Testis (tissue), 2 donors: ENCODE data around the gene PTRH2.

ENCODE experiments used
- CTCF ChIP-seq, 3 experiments: fragments of 450-650 bp in 2 of 3; fragments of 200-600 bp in 1 of 3; sonication (generic) in 1 of 3; IDR thresholded peaks; one replicate each; pipeline ENCODE4 v1.5.1; 2016 to 2019; ENCODE audit warnings: antibody characterized with exemption in 3 of 3, mild to moderate bottlenecking in 2 of 3, moderate library complexity in 1 of 3
- POLR2A ChIP-seq: fragments of 450-650 bp; IDR thresholded peaks from one replicate; pipeline ENCODE4 v1.6.1; 2017; ENCODE audit warnings: antibody characterized with exemption, mild to moderate bottlenecking, moderate library complexity

DNA sequence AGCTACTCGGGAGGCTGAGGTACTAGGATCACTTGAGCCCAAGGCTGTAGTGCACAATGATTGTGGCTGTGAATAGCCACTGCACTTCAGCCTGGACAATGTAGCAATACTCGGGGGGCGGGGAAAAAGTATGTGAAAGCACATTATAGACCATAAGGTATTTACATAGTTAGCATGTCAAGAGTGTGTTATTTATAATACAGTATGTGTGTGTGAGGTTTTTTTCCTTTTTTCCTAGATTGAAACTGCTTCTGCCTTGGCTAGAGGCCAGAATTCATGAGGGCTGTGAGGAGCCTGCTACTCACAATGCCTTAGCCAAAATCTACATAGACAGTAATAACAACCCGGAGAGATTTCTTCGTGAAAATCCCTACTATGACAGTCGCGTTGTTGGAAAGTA is 30.5 kb downstream of the PTRH2 start:
- TF ChIP-seq CTCF (IDR thresholded peaks at IDR 0.05) (no peak), POLR2A (no peak)
